LNCaP clone FGC (cell line): ENCODE results near the gene VLDLR.

ENCODE experiments used
- DNase-seq: peaks from one replicate; pipeline ENCODE4 v3.0.0-alpha.2; 2011; ENCODE audit warnings: low read depth
- H3K4me3 ChIP-seq: 2 replicates; pipeline ENCODE4 v1.5.1; 2011; ENCODE audit warnings: mild to moderate bottlenecking, low read depth, low read length, control low read depth
- TF ChIP-seq, protein P1 (sequence below): IDR thresholded peaks from 2 replicates; pipeline ENCODE4 v1.5.1; 2012; ENCODE audit warnings: mild to moderate bottlenecking; ENCODE audit not compliant: control insufficient read depth, insufficient read depth; ENCODE audit errors: extremely low read depth

The VLDLR gene

GRCh38 chr9:2686911-2687310 lies 65.3 kb downstream of the VLDLR start:
- no peak for DNase-seq
- H3K4me3 ChIP-seq: no peak overlapping the region
- TF ChIP-seq, protein P1, sequence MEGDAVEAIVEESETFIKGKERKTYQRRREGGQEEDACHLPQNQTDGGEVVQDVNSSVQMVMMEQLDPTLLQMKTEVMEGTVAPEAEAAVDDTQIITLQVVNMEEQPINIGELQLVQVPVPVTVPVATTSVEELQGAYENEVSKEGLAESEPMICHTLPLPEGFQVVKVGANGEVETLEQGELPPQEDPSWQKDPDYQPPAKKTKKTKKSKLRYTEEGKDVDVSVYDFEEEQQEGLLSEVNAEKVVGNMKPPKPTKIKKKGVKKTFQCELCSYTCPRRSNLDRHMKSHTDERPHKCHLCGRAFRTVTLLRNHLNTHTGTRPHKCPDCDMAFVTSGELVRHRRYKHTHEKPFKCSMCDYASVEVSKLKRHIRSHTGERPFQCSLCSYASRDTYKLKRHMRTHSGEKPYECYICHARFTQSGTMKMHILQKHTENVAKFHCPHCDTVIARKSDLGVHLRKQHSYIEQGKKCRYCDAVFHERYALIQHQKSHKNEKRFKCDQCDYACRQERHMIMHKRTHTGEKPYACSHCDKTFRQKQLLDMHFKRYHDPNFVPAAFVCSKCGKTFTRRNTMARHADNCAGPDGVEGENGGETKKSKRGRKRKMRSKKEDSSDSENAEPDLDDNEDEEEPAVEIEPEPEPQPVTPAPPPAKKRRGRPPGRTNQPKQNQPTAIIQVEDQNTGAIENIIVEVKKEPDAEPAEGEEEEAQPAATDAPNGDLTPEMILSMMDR: no peak

DNA sequence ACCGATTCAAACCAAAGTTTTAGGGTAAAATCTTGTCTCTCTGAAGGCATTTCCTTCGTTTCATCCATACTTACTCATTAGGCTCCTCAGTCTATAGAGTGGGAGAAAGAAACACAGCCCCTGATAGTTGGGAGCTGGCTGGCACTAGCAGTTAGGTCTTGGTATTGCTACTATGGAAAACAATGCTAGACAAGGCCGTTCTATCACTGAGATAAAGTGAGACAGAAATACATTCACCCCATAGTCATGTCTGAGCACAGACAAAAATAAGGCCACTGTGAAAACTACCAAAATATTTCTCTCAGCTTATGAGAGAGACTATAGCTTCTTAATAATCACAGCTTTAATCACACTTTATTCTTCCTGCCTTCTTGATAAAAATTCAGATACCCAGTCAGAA lies 67.0 kb downstream of the VLDLR start:
- TF ChIP-seq, protein P1: no peak
- DNase-seq: no peak
- H3K4me3 ChIP-seq: no peak overlapping the region

GRCh38 chr9:2691212-2691611 lies 69.6 kb downstream of the VLDLR start:
- no peak for DNase-seq
- no peak overlapping the region for H3K4me3 ChIP-seq
- TF ChIP-seq, protein P1: no peak

DNA sequence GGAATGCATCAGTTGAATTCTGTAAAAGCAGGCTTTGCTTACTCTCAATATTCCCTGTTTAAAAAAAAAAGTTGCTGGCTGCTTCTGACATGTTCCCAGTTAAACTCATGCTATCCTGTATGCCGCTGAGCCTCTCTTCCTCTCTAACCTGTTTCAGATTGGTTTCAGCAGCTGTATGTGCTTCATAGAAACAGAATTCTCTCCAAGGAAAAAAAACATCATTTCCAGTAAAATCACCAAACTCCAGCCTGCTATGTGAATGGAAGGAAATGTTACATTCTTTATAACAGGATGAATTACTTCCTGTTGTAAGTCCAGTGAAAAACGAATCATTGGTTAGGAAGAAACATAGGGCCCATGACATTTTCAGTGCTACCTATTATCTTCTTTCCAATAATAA lies 70.0 kb downstream of the VLDLR start:
- TF ChIP-seq, protein P1: no peak
- no peak for DNase-seq
- H3K4me3 ChIP-seq: no peak overlapping the region

- no peak for DNase-seq
- no peak overlapping the region for H3K4me3 ChIP-seq
- TF ChIP-seq, protein P1: no peak
These were observed 71.5 kb downstream of the VLDLR start for GRCh38 chr9:2693056-2693455.

DNA sequence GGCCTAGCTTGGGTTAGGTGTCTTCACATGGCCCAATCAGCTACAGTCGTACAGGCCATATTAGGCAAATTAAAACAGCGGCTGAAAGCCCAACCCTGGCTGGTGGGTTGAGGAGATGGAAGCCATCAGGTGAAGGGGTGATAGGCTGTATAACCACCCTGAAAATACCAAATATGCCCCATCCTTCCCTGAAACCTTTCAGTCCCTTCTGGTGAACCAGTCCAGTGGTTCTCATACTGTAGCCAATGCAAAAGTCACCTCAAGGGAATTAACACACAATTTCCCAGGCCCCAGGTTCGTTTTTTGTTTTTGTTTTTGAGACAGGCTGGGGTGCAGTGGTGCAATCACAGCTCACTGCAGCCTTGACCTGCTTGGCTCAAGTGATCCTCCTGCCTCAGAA lies 75.9 kb downstream of the VLDLR start:
- DNase-seq: no peak
- H3K4me3 ChIP-seq: no peak overlapping the region
- TF ChIP-seq, protein P1: no peak

DNA sequence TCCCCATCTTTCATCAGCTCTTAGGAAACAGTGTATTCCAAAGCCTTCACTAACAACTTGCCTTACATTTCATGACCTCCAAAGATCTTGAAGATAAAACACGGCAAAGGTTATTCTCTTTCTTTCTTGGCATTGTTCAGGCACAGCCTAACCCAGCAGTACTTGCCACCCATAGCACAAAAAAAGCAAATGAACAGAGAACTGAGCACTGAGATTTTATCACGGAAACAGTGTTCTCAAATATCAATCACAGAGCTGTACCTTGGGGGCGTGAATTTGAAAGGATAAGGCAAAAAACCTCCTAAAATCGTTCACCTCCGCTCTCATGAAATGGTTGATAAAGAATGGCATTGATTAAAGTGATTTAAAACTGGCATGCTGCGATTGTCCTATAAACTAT lies 78.8 kb downstream of the VLDLR start:
- H3K4me3 ChIP-seq: no peak overlapping the region
- TF ChIP-seq, protein P1: no peak
- no peak for DNase-seq
